Measurements from ENCODE around the gene WDR88. TPM values are rescaled to one million over a fixed set of nuclear protein-coding genes. Genes with fewer than 3 reads are reported as not detected.

WDR88 gene
- total and polyA plus RNA-seq, 2 of the 8 experiments (the other 6 are each of a cell fraction or from before 2014, with no cell fraction given) = not detected

DNA sequence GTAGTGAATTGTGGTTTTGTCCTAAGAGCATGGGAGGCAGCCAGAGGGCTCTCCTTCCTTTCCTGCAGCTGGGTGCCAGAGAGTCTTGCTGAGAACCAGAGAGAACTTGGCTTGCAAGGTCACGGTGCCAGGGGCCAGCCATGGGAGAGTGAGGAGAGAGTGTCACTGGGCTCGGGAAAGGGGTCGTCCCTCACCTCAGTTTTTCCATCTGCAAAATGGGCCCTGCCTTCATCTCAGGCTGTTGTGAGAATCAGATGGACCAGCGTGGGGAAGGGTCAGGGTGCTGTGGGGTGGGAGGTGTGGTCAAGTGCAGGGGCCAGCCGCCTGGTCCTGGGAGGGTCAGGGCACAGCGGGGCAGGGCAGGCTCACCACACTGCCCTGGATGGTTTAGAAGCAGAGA is 69.6 kb downstream of the WDR88 start (continued):
- no peak for TF ChIP-seq SRF (IDR thresholded peaks at IDR 0.05; ENCODE audit: low read depth, low read length)
- TF ChIP-seq RXRA (IDR thresholded peaks at IDR 0.05; ENCODE audit: insufficient read depth, low read depth, low read length) = no peak
- TF ChIP-seq RNF2 (IDR thresholded peaks at IDR 0.05; ENCODE audit: borderline replicate concordance, low read depth, low read length, missing control alignments, poor library complexity, severe bottlenecking) = no peak
- TF ChIP-seq, protein P1, sequence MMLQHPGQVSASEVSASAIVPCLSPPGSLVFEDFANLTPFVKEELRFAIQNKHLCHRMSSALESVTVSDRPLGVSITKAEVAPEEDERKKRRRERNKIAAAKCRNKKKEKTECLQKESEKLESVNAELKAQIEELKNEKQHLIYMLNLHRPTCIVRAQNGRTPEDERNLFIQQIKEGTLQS (IDR thresholded peaks at IDR 0.05; ENCODE audit: insufficient read depth, low read depth, low read length) = no peak
- no peak for TF ChIP-seq USF2 (IDR thresholded peaks at IDR 0.05; ENCODE audit: low read length)
- TF ChIP-seq POU5F1 (IDR thresholded peaks at IDR 0.05; ENCODE audit: low read depth, low read length) = no peak
- TF ChIP-seq E2F6 (IDR thresholded peaks at IDR 0.05) = no peak

Measured in H1 (cell line).